ENCODE data around the gene ARSH. TPM values are rescaled to one million over a fixed set of nuclear protein-coding genes. Genes with fewer than 3 reads are reported as not detected.
A peak's percentile ranks its signal among the peaks of the same experiment; 100 is the strongest.

Gene ARSH
- total RNA-seq, 2 donors from 2014 or later: not detected

- H3K36me3 ChIP-seq (ENCODE audit: control insufficient read depth, insufficient read depth, low read length): no peaks in the 10 kb centered on the region
- H3K9me3 Mint-ChIP-seq: no peaks in the 10 kb centered on the region
- peaks cover 26% of the 10 kb centered on the region for H3K27me3 Mint-ChIP-seq (ENCODE audit: insufficient read depth)
- WGBS, 2 experiments (ENCODE audit: insufficient coverage in 1 of 2, insufficient read length in 1 of 2): 76 to 100% methylated on average over 5 to 19 of the region's 21 CpGs
- no peak overlapping the region for H3K27ac Mint-ChIP-seq
- DNase-seq: peak; percentile 84
- H3K4me1 Mint-ChIP-seq: no peaks in the 10 kb centered on the region
- H3K4me1 ChIP-seq (ENCODE audit: control insufficient read depth, insufficient read depth, low read length): no peaks in the 10 kb centered on the region
- no peak overlapping the region for H3K4me3 ChIP-seq (ENCODE audit: low read length)
- no peak overlapping the region for H3K27ac ChIP-seq (ENCODE audit: low read depth, low read length)
- no peak for TF ChIP-seq CTCF (conservative IDR thresholded peaks at IDR 0.05)
- no peak overlapping the region for H3K4me3 Mint-ChIP-seq
- no peaks in the 10 kb centered on the region for H3K36me3 Mint-ChIP-seq (ENCODE audit: low read depth)
- no peaks in the 10 kb centered on the region for H3K27me3 ChIP-seq (ENCODE audit: control insufficient read depth, insufficient read depth, low read length, poor library complexity, severe bottlenecking)
- no peak overlapping the region for H3K9ac ChIP-seq (ENCODE audit: extremely low read depth, low read length, poor library complexity, severe bottlenecking)
- H3K9me3 ChIP-seq (ENCODE audit: control insufficient read depth, low read length): no peaks in the 10 kb centered on the region
Observed at GRCh38 chrX:3076416-3076991, 70.2 kb downstream of the ARSH start.

Other genes with a start within 250 kb of the ARSH start
- 100 to 1,000 TPM in 1 of 2 donors, 10 to 100 TPM in 1; 52.6 to 108 TPM for gene GYG2, start 177.6 kb upstream of the ARSH start, total RNA-seq
- 10 to 100 TPM in 1 of 2 donors, 1 to 10 TPM in 1; 4.9 to 15.7 TPM for gene ARSD, start 77.2 kb upstream of the ARSH start, total RNA-seq
- gene ARSF, start 34.9 kb downstream of the ARSH start, total RNA-seq: not detected